ENCODE results near the gene TSPAN9.

TSPAN9 gene

GRCh38 chr12:3128498-3129293 lies 51.5 kb downstream of the TSPAN9 start:
- no peak for DNase-seq

DNA sequence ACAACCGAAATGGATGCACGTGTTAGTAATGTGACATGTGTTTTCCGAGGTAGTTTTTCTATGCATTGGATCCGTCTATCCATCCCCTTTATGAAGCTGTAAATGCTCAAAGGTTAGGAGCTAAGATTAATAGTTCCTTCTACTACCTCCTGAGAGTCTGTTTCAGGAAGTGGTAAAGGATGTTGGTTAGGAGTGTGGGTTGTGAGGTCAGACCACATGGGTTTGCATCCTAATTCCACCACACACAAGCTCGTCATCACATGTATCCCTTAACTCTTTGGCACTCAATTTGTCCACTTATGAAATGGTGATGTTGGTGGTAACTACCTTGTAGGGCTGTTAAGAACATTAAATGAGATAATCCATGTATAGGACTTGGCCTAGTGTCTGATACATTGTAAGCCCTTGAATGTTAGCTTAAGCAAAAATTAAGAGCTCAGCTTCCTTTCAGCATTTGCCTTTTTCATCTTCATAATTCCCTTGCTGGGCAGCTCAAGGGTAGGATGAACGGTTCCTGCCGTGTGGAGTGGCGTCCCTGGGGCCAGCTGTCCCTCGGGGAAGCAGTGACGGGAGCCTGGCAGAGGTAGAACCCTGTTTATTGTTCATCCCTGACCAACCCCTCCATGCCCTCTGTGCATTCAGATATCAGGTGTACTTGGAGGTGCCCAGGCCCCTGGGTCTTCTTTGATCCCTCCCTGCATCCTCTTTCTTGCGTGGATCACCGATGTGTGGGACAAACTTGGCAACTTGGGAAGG lies 52.3 kb downstream of the TSPAN9 start:
- peak in 1 of 5 experiments; percentile 59 for DNase-seq

- DNase-seq, result no peak
These were observed 53.1 kb downstream of the TSPAN9 start for GRCh38 chr12:3130057-3130830.

- no peak for DNase-seq
These were observed 54.0 kb downstream of the TSPAN9 start for GRCh38 chr12:3131129-3131528.

GRCh38 chr12:3132636-3133404 lies 55.6 kb downstream of the TSPAN9 start:
- no peak for DNase-seq

GRCh38 chr12:3133405-3133783 lies 56.2 kb downstream of the TSPAN9 start:
- no peak for DNase-seq

DNA sequence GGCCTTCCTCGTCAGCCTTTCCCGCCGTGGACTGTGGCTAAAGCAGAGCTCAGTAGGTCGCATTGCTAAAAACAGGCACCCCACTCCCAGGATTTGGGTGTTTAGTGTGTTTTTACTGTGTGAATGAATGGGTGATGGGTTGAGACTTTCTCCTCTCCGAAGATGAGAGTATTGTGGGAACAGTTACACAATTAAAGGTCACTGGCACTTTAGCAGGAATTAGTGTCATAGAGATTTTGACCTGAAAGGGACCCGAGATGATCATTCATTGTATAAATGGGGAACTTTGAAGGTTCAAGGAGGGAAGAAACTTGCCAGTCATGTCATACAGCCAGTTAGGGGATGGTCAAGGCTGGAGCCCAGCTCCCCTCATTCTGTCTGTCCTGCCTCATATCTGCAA lies 56.9 kb downstream of the TSPAN9 start:
- no peak for DNase-seq

GRCh38 chr12:3134526-3135135 lies 57.5 kb downstream of the TSPAN9 start:
- DNase-seq, result no peak

DNA sequence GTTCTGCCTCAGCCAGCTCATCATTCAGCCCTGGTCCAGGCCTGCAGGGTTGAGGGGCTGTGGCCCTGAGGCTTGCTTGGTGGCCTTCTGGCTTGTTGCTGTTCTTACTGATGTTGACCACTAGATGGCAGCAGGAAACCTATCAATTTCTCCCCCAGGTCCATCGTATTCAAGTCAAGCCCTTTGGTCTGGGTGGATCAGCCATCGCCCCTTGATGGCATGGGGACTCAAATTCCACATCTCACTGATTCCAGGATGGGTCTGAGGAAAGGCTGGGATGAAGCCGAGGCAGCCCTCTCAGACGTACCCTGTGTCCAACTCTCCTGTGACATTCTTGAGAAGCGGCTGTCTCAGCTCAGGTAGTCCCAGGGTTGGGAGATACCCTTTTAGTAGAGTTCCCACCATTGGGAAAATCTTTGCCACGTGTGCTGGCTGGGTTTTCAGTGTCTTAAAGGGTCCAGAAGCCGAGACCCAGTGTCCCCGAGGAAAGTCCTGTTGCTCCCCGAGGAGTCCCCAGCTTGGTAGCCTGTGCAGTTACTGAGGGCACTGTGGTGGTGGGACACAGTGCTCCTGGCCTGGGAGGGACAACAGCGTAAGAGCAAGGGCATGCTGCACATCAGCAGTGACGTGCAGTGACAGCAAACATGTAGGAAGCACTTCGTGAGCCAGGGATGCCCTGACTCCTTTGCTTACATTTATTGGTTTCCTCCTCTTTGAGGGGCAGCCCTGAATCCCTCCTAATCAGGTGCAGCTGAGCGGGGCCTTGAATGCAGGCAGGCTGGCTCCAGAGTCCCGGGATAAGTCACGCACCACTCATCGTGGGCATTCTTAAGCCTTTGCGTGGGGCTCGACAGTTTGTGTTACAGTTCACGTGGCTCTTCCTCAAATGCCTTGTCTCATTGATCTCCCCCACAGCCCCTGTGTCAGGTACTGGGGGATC lies 58.6 kb downstream of the TSPAN9 start:
- peak in 1 of 5 experiments; percentile 53 for DNase-seq

- DNase-seq, result no peak
These were observed 59.6 kb downstream of the TSPAN9 start for GRCh38 chr12:3136641-3137267.

DNA sequence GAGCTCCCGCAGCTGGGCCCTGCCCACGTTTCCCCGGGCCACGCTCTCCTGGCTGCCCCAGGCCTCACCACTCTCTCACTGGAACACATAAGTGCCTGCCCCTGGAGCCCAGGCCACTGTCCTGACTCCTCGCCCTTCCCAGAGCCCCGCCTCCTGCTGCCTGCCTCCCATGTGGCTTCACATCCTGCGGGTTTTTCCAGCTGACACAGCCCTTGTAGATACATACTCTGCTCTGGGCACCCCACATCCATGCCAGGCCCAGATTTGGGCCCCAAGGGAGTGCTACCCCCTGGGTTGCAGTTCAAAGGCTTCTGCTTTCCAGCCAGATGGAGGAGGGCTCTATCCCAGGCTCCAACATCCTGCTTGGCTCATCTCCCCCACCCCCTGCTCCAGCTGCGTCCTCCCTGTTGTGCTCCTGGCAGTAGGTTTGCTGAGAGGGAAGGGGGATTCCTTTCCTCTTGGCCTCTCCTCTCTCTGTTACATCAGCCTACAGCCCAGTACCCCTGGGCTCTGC lies 60.1 kb downstream of the TSPAN9 start:
- no peak for DNase-seq

- DNase-seq, result no peak
These were observed 60.8 kb downstream of the TSPAN9 start for GRCh38 chr12:3137814-3138445.

- DNase-seq, result no peak
These were observed 61.8 kb downstream of the TSPAN9 start for GRCh38 chr12:3138941-3139511.

DNA sequence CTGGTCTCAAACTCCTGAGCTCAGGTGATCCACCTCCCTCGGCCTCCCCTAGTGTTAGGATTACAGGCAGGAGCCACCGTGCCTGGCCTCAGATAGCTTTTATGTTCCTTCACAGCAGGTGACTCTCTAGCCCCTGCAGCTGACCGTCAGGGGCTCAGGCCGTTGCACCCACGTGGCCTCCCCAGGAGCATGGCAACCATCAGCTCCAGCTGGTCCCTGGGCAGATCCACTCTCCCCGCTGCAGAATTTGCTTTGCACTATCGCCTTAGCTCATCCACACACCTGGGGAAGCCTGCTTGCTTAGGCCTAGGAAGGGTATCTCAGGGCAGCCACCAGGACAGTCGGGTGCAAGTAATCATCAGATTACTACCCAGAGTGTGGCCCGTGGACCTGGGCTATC lies 62.6 kb downstream of the TSPAN9 start:
- DNase-seq, result no peak

DNA sequence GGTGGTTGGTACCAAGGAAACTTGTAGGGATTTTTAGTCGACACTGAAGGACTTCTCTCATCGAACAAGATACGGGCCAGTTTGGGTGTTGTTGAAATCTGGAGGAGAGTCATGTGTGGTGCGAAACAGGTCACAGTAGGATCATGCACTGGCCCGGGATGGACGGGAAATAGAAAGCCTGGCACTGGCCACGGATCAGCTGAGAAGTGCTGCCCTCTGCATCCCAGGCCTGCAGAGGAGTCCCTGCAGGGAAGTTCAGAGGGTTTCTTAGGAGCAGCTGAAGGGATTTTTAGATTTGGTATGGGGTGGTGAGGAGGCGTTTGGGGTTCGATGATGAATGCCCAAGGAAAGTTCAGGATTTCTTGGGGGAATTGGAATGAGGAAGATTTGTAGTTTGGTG lies 63.1 kb downstream of the TSPAN9 start:
- DNase-seq, result no peak

- no peak for DNase-seq
These were observed 64.5 kb downstream of the TSPAN9 start for GRCh38 chr12:3141339-3142321.

DNA sequence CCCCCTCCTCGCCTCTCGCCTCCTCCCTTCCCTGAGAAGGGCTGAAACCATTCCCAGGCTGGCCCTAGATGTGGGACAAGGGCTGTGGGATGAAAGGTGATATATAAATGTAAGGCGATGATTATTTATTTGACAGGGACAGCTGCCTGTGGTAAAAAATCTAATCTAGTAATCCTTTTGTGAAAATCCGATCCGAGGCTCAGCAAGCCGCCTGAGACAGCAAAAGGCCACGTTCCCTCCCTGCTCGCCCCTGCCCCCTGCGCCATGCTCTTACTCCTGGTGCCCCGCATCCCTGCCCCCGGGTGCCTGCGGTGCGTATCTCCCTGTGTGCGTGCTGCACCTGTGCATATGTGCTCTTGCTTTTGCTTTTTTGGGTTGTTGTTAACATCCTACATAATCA lies 65.2 kb downstream of the TSPAN9 start:
- no peak for DNase-seq

- DNase-seq, result no peak
These were observed 67.3 kb downstream of the TSPAN9 start for GRCh38 chr12:3144495-3144894.

Measured in T-helper 2 cell (primary cell).